CD14-positive monocyte (primary cell): ENCODE results near the gene RNF157. TPM values are rescaled to one million over a fixed set of nuclear protein-coding genes. Genes with fewer than 3 reads are reported as not detected.

ENCODE experiments used
- DNase-seq, 3 donors: peaks; one replicate each; pipeline ENCODE4 v3.0.0-alpha.2; 2011 to 2022
- H2AFZ ChIP-seq: 2 replicates; pipeline ENCODE4 v1.6.0; 2012; ENCODE audit warnings: mild to moderate bottlenecking, low read depth, low read length, inconsistent platforms; ENCODE audit not compliant: insufficient read depth, poor library complexity, severe bottlenecking
- H3K27ac ChIP-seq, 2 donors: 1 replicate in 1 of 2; 2 replicates in 1 of 2; pipeline ENCODE4 v1.5.1; 2012 to 2013; ENCODE audit warnings: low read length in 2 of 2, control low read depth in 1 of 2, inconsistent platforms in 1 of 2, low read depth in 1 of 2, mild to moderate bottlenecking in 1 of 2
- H3K27me3 ChIP-seq, 2 donors: one replicate each; pipeline versions ENCODE4 v1.6.0 to v1.6.1; 2011 to 2013; ENCODE audit warnings: low read length in 2 of 2; ENCODE audit not compliant: control insufficient read depth in 2 of 2, insufficient read depth in 2 of 2
- H3K36me3 ChIP-seq, 2 donors: replicated peaks in 1 of 2; 1 replicate in 1 of 2; 2 replicates in 1 of 2; pipeline versions ENCODE4 v1.5.1 to v1.6.1; 2012 to 2013; ENCODE audit warnings: low read length in 2 of 2, control low read depth in 1 of 2, inconsistent platforms in 1 of 2, mild to moderate bottlenecking in 1 of 2; ENCODE audit not compliant: insufficient read depth in 2 of 2, control insufficient read depth in 1 of 2
- H3K4me1 ChIP-seq, 2 donors: 1 replicate in 1 of 2; 2 replicates in 1 of 2; pipeline versions ENCODE4 v1.5.1 to v1.6.1; 2012 to 2013; ENCODE audit warnings: low read length in 2 of 2, control low read depth in 1 of 2, inconsistent platforms in 1 of 2, mild to moderate bottlenecking in 1 of 2, moderate library complexity in 1 of 2; ENCODE audit not compliant: insufficient read depth in 2 of 2, control insufficient read depth in 1 of 2
- H3K4me2 ChIP-seq: replicated peaks from 2 replicates; pipeline ENCODE3; 2012; ENCODE audit warnings: low read length, moderate library complexity, mild to moderate bottlenecking; ENCODE audit not compliant: poor library complexity, severe bottlenecking; ENCODE audit errors: extremely low read depth
- H3K4me3 ChIP-seq, 3 experiments: fragments of 200-600 bp in 1 of 3; sonication (generic) in 1 of 3; replicated peaks in 1 of 3; 1 replicate in 2 of 3; 2 replicates in 1 of 3; pipeline ENCODE4 v1.5.1; 2011 to 2013; ENCODE audit warnings: low read length in 3 of 3, mild to moderate bottlenecking in 3 of 3, control low read depth in 2 of 3, low read depth in 2 of 3, inconsistent platforms in 1 of 3, moderate library complexity in 1 of 3
- H3K79me2 ChIP-seq: 2 replicates; pipeline ENCODE4 v1.6.0; 2012; ENCODE audit warnings: mild to moderate bottlenecking, control low read depth, inconsistent platforms, low read length, moderate library complexity; ENCODE audit not compliant: insufficient read depth
- H3K9ac ChIP-seq: 2 replicates; pipeline ENCODE4 v1.6.0; 2017; ENCODE audit warnings: low read length, mild to moderate bottlenecking; ENCODE audit not compliant: insufficient read depth, poor library complexity, severe bottlenecking
- H3K9me3 ChIP-seq, 2 donors: replicated peaks in 1 of 2; 1 replicate in 1 of 2; 2 replicates in 1 of 2; pipeline versions ENCODE4 v1.5.1 to v1.6.1; 2012 to 2013; ENCODE audit warnings: low read length in 2 of 2, control low read depth in 1 of 2; ENCODE audit not compliant: control insufficient read depth in 1 of 2, insufficient read depth in 1 of 2
- H4K20me1 ChIP-seq: 2 replicates; pipeline ENCODE4 v1.6.0; 2012; ENCODE audit warnings: mild to moderate bottlenecking, low read length, control low read depth, moderate library complexity; ENCODE audit not compliant: insufficient read depth
- H3K27ac Mint-ChIP-seq, 7 donors: one replicate each; pipeline ENCODE4 v1.8.0; 2020; ENCODE audit warnings: mild to moderate bottlenecking in 7 of 7, mixed read lengths in 7 of 7, moderate library complexity in 6 of 7, inconsistent platforms in 2 of 7
- H3K27me3 Mint-ChIP-seq, 3 donors: one replicate each; pipeline ENCODE4 v1.8.0; 2021 to 2022; ENCODE audit warnings: low read depth in 3 of 3, mild to moderate bottlenecking in 3 of 3, mixed read lengths in 3 of 3, moderate library complexity in 3 of 3, inconsistent platforms in 1 of 3
- H3K36me3 Mint-ChIP-seq, 2 donors: one replicate each; pipeline ENCODE4 v1.8.0; 2020; ENCODE audit warnings: mixed read lengths in 2 of 2, inconsistent platforms in 1 of 2, mild to moderate bottlenecking in 1 of 2
- H3K4me1 Mint-ChIP-seq: one replicate; pipeline ENCODE4 v1.8.0; 2020; ENCODE audit warnings: mild to moderate bottlenecking, mixed read lengths
- H3K4me3 Mint-ChIP-seq, 2 donors: one replicate each; pipeline ENCODE4 v1.8.0; 2020; ENCODE audit warnings: mild to moderate bottlenecking in 2 of 2, mixed read lengths in 2 of 2, moderate library complexity in 1 of 2
- H3K9me3 Mint-ChIP-seq, 7 donors: one replicate each; pipeline ENCODE4 v1.8.0; 2020 to 2022; ENCODE audit warnings: mixed read lengths in 7 of 7, mild to moderate bottlenecking in 6 of 7, moderate library complexity in 6 of 7, inconsistent platforms in 2 of 7
- WGBS: methylation state at CpG from one replicate; pipeline ENCODE4 v1.1.5; 2013; ENCODE audit warnings: missing lambda C conversion rate; ENCODE audit not compliant: insufficient coverage; 5-methylcytosine and 5-hydroxymethylcytosine counted together
- intact Hi-C, 2 donors: fragments of 100-400 bp; cut with micrococcal nuclease; formaldehyde crosslinking; loops; one replicate each; pipeline versions ENCODE4 v1.15.0 to v1.15.1; 2023
- polyA plus RNA-seq, 3 donors: library from polyadenylated mRNA; depleted of rRNA in 1 of 3; unstranded in 2 of 3; stranded (reverse) in 1 of 3; fragments of 300-500 nt in 2 of 3; fragments of >200 nt in 1 of 3; fragmentation: Illumina TruSeq in 2 of 3; gene quantifications; 1 replicate in 2 of 3; 2 replicates in 1 of 3; pipeline ENCODE4 v1.2.3, GENCODE V29; 2012 to 2021
- TF ChIP-seq, protein P1 (sequence below): fragments of 200-600 bp; IDR thresholded peaks from one replicate; pipeline ENCODE4 v1.8.0; 2022; ENCODE audit warnings: antibody characterized with exemption, mild to moderate bottlenecking

The RNF157 gene
- polyA plus RNA-seq, 3 donors, result 0.03 TPM; not detected in 2

DNA sequence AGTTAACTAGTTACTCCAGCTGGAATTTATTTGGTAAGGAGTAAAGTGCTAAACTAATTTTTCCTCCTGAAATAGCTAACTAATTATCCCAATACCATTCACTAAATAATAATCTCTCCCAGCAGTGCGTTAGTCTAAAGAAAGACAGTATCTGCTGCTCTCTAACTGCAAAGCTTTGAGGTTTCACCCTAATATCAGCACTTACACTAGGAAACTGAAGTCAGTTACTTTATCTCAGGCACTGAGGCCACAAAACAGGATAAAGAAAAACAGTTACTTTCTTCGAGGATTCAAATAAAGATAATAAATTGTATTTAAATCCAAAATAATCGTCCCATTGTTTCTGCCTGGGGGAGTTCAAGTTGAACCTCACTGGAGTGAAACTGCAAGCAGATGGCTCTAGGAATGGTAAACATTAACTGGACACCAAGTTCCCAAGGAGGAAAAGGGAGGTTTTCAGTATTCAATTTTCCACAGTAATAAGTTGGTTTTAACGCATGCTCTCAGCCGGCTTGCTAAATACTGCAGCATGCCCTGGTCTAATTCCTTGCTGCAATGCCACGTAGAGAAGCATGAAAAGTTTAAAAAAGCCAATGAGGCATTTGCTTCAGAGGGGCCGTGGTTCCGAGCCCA is 79.3 kb downstream of the RNF157 start:
- Histone ChIP-seq H3K4me1 (no peaks in the 10 kb centered on the region), H3K27ac (no peak overlapping the region), H3K79me2 (no peaks in the 10 kb centered on the region), H3K9ac (no peak overlapping the region), H3K9me3 (no peaks in the 10 kb centered on the region), H3K4me3 (no peak overlapping the region), H4K20me1 (no peaks in the 10 kb centered on the region), H3K27me3 (no peaks in the 10 kb centered on the region), H3K36me3 (no peaks in the 10 kb centered on the region), H3K4me2 (no peak overlapping the region), H2AFZ (no peak overlapping the region)
- TF ChIP-seq, protein P1, sequence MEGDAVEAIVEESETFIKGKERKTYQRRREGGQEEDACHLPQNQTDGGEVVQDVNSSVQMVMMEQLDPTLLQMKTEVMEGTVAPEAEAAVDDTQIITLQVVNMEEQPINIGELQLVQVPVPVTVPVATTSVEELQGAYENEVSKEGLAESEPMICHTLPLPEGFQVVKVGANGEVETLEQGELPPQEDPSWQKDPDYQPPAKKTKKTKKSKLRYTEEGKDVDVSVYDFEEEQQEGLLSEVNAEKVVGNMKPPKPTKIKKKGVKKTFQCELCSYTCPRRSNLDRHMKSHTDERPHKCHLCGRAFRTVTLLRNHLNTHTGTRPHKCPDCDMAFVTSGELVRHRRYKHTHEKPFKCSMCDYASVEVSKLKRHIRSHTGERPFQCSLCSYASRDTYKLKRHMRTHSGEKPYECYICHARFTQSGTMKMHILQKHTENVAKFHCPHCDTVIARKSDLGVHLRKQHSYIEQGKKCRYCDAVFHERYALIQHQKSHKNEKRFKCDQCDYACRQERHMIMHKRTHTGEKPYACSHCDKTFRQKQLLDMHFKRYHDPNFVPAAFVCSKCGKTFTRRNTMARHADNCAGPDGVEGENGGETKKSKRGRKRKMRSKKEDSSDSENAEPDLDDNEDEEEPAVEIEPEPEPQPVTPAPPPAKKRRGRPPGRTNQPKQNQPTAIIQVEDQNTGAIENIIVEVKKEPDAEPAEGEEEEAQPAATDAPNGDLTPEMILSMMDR, result no peak
- Mint-ChIP-seq H3K27ac (no peak overlapping the region), H3K4me1 (no peaks in the 10 kb centered on the region), H3K36me3 (no peaks in the 10 kb centered on the region), H3K27me3 (peaks cover 0 to 3% (median 3%) of the 10 kb centered on the region in 3 donors), H3K4me3 (no peak overlapping the region), H3K9me3 (no peaks in the 10 kb centered on the region)
- 88% methylated on average over 4 of the region's 8 CpGs for WGBS
- DNase-seq, result no peak
- intact Hi-C loops, result no loop called here

DNA sequence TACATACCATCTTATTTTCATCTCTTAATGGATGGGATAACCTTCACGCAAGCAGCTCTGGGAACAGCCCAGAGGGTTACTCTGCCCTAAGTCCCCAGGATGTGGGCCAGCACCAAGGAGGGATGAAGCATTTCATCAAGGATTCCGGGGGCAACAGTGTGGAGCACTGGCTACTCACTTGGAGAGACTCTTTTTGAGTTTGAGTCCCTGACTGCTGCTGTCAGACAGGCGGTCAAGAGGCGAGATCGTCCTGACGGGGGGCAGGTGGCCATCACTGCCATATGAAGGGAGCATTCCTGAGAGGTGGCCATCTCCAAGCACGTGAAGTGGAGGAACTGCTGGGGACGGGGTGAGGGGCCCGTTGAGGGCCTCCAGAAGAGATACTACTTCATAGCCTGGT is 81.1 kb downstream of the RNF157 start:
- H3K4me3 Mint-ChIP-seq, result no peak overlapping the region
- Histone ChIP-seq H3K9me3 (no peaks in the 10 kb centered on the region), H2AFZ (no peak overlapping the region), H3K27ac (no peak overlapping the region), H3K9ac (no peak overlapping the region), H3K4me1 (no peaks in the 10 kb centered on the region), H3K79me2 (no peaks in the 10 kb centered on the region), H3K27me3 (no peaks in the 10 kb centered on the region), H3K36me3 (no peaks in the 10 kb centered on the region), H4K20me1 (no peaks in the 10 kb centered on the region), H3K4me2 (no peak overlapping the region), H3K4me3 (no peak overlapping the region)
- peaks cover 0 to 3% (median 3%) of the 10 kb centered on the region in 3 donors for H3K27me3 Mint-ChIP-seq
- H3K36me3 Mint-ChIP-seq, result no peaks in the 10 kb centered on the region
- no peak for DNase-seq
- TF ChIP-seq, protein P1, result no peak
- WGBS, result 95% methylated on average over 7 of the region's 9 CpGs
- no peaks in the 10 kb centered on the region for H3K9me3 Mint-ChIP-seq
- no peak overlapping the region for H3K27ac Mint-ChIP-seq
- intact Hi-C loops, result no loop called here
- no peaks in the 10 kb centered on the region for H3K4me1 Mint-ChIP-seq
